Stimulated activated CD4-positive, alpha-beta T cell treated with anti-CD3 and anti-CD28 coated beads, Interleukin-15, amount 100 ng/mL, for 48 hours (primary cell): ENCODE results near the gene TRDMT1.

Source experiments
- DNase-seq, 2 donors: peaks; one replicate each; pipeline ENCODE4 v3.0.0-alpha.2; 2020; ENCODE audit warnings: low read depth in 2 of 2

The TRDMT1 gene

DNA sequence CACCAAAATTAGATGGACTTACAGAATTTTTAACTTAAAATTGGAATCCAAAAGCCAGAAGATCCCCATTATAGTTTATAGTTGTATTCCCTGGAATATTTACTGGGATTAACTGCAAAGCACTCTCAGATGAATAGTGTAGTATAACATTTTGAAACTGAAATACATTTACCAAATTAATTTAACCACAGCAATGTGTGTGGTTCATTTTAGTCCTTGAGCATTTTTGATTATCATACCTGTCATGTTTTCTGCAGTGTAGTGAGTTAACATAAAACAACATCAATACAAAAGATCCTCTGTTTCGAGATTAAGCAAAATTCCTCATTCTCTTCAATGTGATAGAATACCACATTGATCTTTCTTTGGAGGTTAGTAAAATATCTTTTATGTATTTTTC, 30.3 kb upstream of the TRDMT1 start:
- no peak for DNase-seq

DNA sequence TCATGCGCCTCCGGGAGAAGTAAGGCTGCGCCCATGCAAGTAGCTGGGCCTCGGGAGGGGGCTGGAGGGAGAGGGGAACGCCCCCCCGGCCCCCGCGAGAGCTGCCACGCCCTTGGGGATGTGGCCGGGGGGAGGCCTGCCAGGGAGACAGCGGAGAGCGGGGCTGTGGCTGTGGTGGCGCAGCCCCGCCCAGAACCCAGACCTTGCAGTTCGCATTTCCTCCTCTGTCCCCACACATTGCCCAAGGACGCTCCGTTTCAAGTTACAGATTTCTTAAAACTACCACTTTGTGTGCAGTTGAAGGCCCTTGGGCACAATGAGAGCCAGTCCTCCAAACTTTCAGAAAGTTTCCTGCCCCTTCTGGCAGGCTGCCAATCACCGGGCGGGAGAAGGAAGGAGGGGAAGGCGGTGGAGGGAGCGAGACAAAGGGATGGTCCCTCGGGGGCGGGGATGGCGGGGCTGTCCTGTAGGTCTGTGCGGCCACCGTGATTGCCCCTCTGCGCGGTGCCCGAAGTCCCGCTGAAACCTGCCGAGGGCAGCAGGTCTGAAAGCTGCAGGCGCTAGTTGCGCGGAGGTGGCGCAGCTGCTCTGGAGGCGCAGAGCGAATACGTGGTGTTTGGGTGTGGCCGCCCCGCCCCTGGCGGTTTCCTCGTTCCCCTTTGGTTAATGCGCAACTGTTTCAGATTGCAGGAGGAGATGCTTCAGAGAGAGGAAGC, 28.7 kb upstream of the TRDMT1 start:
- DNase-seq: peak; percentile 80 to 84

GRCh38 chr10:17229717-17229966, 28.2 kb upstream of the TRDMT1 start:
- DNase-seq: no peak

DNA sequence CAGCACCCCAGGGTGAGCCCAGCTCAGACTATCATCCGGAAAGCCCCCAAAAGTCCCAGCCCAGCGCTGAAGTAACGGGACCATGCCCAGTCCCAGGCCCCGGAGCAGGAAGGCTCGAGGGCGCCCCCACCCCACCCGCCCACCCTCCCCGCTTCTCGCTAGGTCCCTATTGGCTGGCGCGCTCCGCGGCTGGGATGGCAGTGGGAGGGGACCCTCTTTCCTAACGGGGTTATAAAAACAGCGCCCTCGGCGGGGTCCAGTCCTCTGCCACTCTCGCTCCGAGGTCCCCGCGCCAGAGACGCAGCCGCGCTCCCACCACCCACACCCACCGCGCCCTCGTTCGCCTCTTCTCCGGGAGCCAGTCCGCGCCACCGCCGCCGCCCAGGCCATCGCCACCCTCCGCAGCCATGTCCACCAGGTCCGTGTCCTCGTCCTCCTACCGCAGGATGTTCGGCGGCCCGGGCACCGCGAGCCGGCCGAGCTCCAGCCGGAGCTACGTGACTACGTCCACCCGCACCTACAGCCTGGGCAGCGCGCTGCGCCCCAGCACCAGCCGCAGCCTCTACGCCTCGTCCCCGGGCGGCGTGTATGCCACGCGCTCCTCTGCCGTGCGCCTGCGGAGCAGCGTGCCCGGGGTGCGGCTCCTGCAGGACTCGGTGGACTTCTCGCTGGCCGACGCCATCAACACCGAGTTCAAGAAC, 27.7 kb upstream of the TRDMT1 start:
- DNase-seq: peak; percentile 36 to 45

- DNase-seq: peak; percentile 80 to 83
Measured at GRCh38 chr10:17228091-17229015, 26.9 kb upstream of the TRDMT1 start, which contains the start of gene VIM. VIM (plus strand) TSS chr10:17228241; CDS start chr10:17229423, 1,182 bp downstream.

DNA sequence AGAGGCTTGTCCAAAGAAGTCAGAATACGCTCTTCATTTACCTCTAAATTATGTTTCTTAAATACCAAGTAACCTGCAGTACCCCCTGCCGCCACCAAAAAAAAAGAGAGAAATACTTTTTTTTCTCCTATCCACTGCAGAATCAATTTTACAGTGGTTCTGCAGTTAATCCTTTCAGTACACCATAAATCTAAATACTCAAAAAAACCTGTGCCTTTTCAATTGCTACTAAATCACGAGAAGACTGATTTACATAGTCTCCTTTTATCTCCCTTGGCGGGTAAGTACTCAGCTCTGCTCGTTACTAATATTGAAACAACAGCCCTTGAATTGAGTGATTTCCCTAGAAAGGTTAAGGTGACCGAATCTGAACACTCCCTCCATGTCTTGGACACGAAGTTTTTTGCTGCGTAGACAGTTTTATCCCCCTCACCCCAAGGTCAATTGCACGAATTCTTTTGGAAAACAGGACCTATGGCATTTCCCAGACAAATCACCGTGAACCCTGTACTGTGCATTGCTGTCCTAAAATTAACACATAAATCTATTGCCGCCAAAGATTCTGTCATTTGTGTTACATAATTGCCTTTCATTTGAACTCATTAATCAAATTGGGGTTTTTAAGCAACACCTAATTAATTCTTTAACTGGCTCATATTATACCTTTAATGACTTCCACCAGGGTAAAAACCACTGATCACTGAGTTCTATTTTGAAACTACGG, 26.1 kb upstream of the TRDMT1 start:
- no peak for DNase-seq

DNA sequence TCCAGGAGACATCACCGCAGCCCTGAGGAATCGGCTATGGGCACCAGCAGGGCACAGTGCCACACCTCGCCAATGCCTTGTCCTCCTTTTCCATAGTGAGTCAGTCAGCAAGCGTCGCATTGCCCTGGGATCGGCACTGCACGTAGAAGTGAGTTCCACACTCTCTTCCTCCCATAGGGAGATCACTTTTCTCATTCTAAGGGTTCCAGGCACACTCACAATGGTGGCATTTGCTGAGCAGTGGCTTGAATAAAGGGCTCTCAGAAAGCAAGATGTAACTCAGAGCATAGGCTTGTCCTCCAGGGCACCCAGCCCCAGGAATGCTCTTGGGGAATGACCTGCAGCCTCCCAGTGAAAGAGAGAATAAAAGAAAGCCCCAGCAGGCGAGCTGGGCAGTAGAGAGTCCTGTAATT, 25.4 kb upstream of the TRDMT1 start:
- no peak for DNase-seq

GRCh38 chr10:17225808-17226207, 24.3 kb upstream of the TRDMT1 start:
- no peak for DNase-seq

DNA sequence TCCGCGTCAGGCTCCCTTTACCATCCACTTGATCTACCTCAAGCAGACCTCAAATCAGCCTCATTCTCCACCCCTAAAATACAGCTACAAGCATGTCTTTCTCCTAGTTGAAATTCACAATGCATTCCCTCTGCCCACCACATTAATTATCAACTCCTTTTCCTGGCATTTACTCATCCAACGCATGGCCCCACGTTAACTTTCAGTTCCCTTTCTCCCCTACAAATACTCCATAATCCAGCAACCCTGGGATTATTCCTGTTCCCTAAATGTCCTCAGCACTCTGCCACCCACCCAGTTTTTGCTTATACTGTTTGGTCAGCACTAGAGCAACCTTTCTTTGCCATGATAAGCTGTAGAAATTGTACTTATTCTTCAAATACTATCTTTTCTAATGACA, 20.9 kb upstream of the TRDMT1 start:
- DNase-seq: no peak

- DNase-seq: no peak
Measured at GRCh38 chr10:17220652-17221100, 19.2 kb upstream of the TRDMT1 start.

GRCh38 chr10:17219024-17219423, 17.6 kb upstream of the TRDMT1 start:
- no peak for DNase-seq

GRCh38 chr10:17217631-17218232, 16.3 kb upstream of the TRDMT1 start:
- DNase-seq: no peak

- DNase-seq: no peak
Measured at GRCh38 chr10:17216901-17217395, 15.5 kb upstream of the TRDMT1 start.

DNA sequence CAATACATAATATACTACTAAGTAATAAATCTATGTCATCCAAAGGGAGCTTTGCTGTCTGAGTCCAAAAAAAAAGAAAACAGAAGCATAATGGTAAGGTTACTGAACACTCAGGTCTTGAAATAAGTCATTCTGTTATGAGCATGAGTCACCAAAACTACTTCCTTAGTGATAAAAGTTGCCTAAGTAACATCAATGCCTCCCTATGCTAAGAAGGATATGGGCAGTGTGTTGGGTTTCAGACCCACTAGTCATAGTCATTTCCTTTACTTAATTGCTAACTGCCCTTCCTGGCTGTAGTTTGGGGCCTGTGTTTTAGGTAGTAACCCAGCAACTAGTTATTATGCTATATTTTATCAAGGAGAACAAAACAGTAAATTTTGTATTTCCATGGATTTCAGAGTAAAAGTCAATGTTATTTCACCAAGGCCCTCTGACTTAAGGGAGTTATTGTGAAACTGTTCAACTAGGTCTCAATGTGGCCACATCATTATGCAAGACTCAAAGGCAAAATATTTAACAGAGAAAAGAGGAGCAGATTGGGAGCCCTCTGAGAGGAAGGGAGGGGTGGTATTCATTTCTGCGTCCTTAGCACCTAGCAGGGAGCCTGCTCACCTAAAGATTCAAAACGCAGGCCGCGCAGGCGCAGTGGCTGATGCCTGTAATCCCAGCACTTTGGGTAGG, 14.9 kb upstream of the TRDMT1 start:
- no peak for DNase-seq

DNA sequence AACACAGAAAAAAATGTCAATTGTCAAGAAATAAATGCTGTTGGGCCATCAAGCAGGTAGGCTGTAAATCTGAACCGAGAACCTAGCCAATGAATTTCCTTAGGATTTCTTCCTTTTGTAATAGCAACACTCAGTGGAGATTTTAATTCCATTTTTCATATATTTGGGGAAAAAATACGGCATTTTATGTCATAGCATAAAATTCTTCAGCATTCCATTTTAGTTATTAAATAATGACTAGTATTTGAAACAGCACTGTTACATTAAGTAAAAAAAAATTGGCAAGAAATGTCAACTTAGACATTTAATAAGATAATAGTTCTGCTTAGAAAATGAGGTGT, 14.3 kb upstream of the TRDMT1 start:
- DNase-seq: no peak

DNA sequence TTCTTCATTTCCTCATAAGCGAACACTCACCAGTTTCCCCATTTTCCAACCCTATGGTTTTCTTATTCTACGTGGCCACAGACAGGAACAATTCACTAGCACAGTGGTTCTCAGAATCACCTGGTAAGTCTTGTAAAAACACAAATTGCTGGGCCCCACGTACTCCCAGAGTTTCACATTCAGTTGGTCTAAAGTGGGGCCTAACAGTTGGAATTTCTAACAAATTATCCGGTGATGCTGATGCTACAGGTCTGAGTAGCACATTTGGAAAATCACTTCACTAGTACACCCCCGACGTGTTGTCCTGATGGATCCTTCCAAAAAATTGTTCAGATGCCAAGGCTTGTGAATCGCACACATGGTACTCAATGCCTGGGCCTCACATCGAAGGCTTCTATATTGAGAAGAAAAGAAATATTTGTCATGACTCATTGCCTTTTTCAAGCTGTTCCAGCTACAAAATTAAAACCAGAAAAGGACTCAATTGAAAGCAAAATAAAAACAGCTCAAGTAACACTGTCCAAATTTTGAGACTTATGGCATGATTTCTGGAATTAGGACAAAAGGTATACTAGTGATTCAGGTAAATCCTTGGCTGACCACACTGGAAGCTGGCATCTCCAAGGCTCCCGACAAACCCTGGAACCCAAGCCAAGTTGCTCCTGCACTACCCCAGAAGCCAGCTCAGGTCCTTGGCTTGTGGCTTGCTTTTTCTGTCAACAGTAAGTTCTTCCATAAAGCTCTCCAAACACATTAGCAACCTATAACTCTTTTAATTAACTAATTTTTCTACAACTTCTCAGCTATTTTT, 13.7 kb upstream of the TRDMT1 start:
- DNase-seq: no peak

DNA sequence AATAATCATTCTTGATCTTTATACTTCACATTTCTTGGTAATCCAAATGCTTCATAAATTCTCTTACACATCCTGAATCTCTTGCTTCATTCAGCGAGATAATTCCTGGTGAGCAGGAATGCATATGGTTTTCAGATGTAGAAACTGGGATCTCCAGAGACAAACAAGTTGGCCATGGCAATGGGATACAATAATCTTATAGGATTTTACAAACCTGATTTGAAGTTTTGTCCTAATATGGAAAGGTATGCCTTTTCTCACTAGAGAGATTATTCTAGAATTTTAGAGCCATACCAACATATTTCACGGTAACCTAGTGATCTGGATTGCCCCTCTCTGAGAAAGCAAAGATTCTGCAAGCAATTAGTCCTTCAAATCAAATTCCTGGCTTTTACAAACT, 13.1 kb upstream of the TRDMT1 start:
- DNase-seq: no peak

DNA sequence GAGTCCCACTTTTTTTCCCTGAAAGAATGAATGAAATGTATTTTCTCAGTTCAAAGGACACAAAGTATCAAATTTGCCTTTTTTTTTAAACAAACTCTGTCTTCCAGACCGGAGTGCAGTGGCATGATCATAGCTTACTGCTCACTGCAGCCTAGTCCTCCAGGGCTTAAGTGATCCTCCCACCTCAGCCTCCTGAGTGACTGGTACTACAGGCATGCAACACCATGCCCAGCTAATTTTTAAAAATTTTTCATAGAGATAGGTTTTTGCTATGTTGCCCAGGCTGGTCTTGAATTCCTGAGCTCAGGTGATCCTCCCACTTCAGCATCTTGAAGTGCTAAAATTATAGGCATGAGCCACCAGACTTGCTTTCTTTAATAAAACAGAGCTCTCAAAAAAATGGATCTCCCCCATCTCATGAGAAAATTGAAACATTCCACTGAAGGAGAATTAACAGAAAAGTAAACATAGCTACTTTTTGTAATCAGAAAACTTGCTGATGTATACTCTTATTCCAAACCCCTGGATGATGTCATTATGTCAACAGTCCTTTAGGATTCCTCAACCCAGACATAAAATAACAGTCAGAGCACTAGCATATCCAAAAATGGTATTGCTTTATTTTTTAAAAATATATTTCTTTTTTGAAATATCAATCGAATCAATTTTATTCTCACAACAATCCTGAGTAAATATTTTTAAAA, 12.3 kb upstream of the TRDMT1 start:
- no peak for DNase-seq

DNA sequence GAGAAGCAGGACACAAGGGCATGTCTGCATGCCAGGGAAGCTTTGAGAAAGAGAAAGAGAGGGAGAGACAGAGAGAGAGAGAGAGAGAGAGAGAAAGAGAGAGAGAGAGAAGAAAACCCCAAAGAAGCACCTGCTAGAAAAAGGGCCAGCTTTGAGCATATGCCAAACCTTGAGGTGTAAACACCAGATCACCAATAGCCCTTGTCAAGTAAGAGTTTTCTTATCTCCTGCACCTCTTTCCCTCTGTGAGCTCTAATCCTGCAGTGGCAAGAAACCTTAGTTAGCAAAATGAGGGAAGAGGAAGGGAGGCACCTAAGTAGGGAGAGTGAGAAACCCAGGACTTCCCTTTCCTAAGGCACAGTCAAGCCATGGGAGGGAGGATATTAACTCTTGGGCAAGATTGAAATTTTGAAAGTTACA, 11.3 kb upstream of the TRDMT1 start:
- no peak for DNase-seq
